Astrocyte of the spinal cord (primary cell): Measurements from ENCODE around the gene RANGAP1.
A peak's percentile ranks its signal among the peaks of the same experiment; 100 is the strongest.
"Not testable (repeated sequence)": the region's sequence is repeated elsewhere in the genome, so short reads cannot be mapped to it uniquely, and the experiment has no call there.

Experiments used
- DNase-seq: peaks from one replicate; pipeline ENCODE4 v3.0.0; 2011; ENCODE audit warnings: low read depth, low spot score
- H3K4me3 ChIP-seq: 2 replicates; pipeline ENCODE4 v1.5.1; 2011; ENCODE audit warnings: low read depth, mild to moderate bottlenecking, low read length, moderate library complexity
- in situ Hi-C: cut with HindIII; loops from 2 replicates; pipeline ENCODE4 v1.10.0; 2017; ENCODE audit warnings: low sequenced_read_pairs
- TF ChIP-seq, protein P1 (sequence below): IDR thresholded peaks from 2 replicates; pipeline ENCODE4 v1.5.1; 2012; ENCODE audit warnings: low read depth, mild to moderate bottlenecking, low read length, inconsistent platforms

RANGAP1 gene

DNA sequence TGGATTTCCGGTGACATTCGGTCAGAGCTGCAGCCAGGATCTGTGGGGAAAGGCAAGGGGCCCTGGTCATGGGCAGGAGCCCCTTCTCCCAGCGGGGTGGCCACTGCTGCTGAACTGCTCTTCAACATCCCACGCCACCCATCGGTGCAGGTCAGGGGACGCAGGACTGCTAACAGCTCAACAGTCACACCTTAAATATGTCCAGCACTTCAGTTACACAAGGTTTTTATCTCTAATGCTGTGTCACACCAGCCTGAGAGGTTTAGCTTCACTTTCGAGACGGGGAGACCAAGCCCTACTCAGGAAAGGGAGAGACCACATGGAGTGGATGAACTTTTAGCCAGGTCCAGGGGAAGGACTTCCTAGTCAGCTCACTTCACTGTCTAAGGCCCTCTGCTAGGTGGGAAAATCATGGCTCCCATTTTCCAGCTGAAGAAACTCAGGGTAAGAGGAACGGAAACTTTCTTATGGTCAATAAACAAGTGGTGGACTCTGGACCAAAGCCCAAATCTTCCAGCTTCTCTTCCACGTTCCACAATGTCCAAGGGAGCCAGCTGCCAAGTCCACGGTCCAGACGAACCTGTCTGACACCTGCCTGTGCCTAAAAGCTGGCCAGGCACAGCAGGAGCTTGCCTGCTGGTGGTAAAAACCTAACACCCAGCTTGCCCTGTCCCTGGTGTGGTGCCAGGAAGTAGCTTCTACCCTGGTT, 24.3 kb downstream of the RANGAP1 start:
- in situ Hi-C loops, result no loop called here
- no peak overlapping the region for H3K4me3 ChIP-seq
- DNase-seq, result no peak
- TF ChIP-seq, protein P1, sequence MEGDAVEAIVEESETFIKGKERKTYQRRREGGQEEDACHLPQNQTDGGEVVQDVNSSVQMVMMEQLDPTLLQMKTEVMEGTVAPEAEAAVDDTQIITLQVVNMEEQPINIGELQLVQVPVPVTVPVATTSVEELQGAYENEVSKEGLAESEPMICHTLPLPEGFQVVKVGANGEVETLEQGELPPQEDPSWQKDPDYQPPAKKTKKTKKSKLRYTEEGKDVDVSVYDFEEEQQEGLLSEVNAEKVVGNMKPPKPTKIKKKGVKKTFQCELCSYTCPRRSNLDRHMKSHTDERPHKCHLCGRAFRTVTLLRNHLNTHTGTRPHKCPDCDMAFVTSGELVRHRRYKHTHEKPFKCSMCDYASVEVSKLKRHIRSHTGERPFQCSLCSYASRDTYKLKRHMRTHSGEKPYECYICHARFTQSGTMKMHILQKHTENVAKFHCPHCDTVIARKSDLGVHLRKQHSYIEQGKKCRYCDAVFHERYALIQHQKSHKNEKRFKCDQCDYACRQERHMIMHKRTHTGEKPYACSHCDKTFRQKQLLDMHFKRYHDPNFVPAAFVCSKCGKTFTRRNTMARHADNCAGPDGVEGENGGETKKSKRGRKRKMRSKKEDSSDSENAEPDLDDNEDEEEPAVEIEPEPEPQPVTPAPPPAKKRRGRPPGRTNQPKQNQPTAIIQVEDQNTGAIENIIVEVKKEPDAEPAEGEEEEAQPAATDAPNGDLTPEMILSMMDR, result no peak

DNA sequence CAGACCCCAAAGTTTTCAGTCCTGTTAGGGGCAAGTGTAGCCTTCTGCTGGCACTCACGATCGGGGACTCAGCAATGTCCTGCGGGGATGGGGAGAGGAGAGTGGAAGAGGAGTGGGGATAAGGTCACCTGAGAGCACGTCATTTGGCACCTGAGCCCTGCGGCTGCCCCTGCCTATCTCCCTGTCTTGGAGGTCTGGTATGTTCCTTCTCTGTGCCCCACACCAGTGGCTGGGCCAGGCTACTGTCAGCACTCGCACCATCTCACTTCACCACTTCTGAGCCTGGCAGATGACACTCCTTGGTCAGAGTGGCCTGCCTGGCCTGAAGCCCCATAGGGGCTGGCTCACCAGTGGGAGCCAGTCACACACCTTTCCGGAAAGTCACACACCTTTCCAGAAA, 25.1 kb downstream of the RANGAP1 start:
- TF ChIP-seq, protein P1, result no peak
- H3K4me3 ChIP-seq, result no peak overlapping the region
- in situ Hi-C loops, result no loop called here
- DNase-seq, result no peak

DNA sequence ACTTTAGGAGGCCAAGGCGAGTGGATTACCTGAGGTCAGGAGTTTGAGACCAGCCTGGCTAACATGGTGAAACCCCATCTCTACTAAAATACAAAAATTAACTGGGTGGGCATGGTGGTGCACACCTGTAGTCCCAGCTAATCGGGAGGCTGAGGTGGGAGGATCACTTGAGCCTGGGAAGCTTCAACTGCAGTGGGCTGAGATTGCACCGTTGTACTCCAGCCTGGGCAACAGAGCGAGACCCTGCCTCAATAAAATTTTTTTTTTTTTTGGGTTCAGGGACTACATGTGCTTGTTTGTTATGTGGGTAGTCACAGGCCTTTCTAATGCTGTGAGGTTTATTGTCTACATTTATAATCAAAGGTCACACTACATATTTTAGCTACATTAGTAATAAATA, 26.2 kb downstream of the RANGAP1 start:
- DNase-seq, H3K4me3 ChIP-seq, in situ Hi-C loops: not testable (repeated sequence)

DNA sequence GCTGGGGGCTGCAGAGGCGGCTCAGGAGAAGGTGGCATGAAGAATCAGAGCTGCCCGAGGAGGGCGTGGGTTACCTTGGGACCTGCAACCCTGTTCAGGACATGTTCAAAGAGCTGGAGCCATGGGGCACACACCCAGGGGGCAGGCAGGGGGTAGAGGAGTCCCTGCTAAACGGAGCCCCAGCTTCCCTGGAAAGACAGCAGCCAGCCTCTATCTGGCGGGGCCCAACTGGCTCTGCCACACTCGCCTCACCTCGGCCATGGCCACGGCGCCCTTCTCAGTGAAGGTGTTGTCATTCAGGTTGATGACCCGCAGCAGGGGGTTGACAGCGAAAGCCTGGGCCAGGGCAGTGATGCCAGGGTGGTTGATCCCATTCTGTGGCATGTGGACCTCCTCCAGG, 28.3 kb downstream of the RANGAP1 start:
- no peak overlapping the region for H3K4me3 ChIP-seq
- DNase-seq, result no peak
- TF ChIP-seq, protein P1, result no peak
- in situ Hi-C loops, result no loop called here

DNA sequence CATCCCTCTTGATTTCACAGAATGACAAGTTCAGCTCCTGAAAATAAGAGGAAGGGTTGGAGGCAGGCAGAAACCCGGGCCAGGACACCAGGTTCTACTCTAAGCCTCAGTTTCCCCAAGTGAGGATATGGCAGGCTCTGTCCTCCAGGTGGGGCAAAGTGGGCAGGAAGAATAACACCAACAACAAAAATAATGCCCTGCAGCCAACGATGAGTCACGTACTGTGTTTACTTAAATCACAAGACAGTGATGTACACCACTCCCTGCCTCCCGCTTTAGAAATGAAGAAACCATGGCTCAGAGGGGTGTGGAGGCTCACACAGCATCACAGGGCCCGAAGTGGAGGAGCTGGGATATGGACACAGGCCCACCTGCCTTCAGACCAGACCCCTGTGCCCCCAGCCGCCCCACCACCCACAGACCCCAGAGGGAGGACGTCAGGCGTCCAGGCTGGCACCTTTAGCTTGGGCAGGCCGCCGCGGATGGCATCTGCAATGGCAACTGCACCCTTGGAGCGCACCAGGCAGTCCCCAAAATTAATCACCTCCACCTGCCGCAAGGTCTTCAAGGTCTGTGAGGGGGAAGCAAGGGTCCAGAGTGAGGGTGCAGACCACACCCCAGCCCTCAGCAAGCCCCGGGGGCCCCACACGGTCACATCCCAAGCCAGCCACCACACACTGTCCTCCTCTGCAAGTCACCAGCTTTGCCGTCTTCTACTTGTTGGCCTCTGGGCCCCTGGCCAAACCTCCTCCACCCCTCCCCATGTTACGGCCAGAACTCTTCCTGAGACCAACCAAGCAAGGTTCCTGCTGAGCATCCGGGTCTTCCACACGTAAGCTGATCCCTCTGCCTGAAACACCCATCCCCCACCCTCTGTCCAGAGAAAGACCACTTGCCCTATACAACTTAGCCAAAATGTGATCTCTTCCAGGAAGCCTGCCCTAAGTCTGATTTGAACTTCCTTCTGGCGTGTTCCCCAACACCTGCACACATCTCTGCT, 29.4 kb downstream of the RANGAP1 start:
- in situ Hi-C loops, result no loop called here
- no peak overlapping the region for H3K4me3 ChIP-seq
- TF ChIP-seq, protein P1, result peak; percentile 17
- DNase-seq, result peak; percentile 82

DNA sequence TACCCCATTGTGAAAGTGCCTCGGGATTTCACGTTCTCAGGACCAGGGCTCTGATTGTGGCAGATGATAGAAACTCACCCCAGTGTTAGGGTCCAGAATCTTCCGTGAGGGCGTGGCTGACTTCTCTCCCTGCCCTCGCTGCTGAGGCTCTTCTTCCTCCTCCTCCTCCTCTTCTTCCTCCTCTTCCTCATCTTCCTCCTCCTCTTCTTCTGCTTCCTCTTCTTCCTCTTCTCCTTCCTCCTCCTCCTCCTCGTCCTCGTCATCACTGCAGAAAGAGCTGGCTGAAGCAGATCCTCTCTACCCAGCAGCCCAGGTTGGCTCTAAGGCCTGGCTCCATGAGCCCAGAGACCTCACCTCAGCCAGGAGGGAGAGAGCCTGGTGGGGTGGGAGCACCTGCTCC, 31.8 kb downstream of the RANGAP1 start:
- in situ Hi-C loops, result no loop called here

More for the DNA sequence above, 31.8 kb downstream of the RANGAP1 start:
- H3K4me3 ChIP-seq, result no peak overlapping the region
- TF ChIP-seq, protein P1, result no peak
- DNase-seq, result no peak
